Measurements from ENCODE around the gene NEDD4.
A peak's percentile ranks its signal among the peaks of the same experiment; 100 is the strongest.

Gene NEDD4

GRCh38 chr15:55891196-55891595 is 102.2 kb downstream of the NEDD4 start:
- H3K9me3 ChIP-seq (ENCODE audit: insufficient read depth, low read depth, low read length), result no peaks in the 10 kb centered on the region
- no peak overlapping the region for H3K18ac ChIP-seq (ENCODE audit: low read length)
- no peak overlapping the region for H4K91ac ChIP-seq (ENCODE audit: low read depth, low read length)
- H3K23ac ChIP-seq (ENCODE audit: low read length), result no peak overlapping the region
- no CpG with 5 or more reads among the region's 1 CpG for WGBS (ENCODE audit: extremely low coverage, insufficient coverage, insufficient read length)
- H3K4ac ChIP-seq (ENCODE audit: low read depth, low read length), result no peak overlapping the region
- no peak overlapping the region for H3K14ac ChIP-seq (ENCODE audit: low read length)
- no peak overlapping the region for H2BK12ac ChIP-seq (ENCODE audit: low read length)
- H4K12ac ChIP-seq (ENCODE audit: low read depth, low read length), result no peak overlapping the region
- no peaks in the 10 kb centered on the region for H3K4me1 ChIP-seq (ENCODE audit: control insufficient read depth in 1 of 2, insufficient read depth in 2 of 2, low read length in 2 of 2)
- H2BK120ac ChIP-seq (ENCODE audit: insufficient read depth, low read length, poor library complexity), result no peak overlapping the region
- peaks cover 0 to 1% of the 10 kb centered on the region in 2 experiments for H3K36me3 ChIP-seq (ENCODE audit: control insufficient read depth in 1 of 2, insufficient read depth in 2 of 2, low read length in 2 of 2)
- no peak overlapping the region for H3K4me2 ChIP-seq (ENCODE audit: low read length)
- no peak overlapping the region for H3K27ac ChIP-seq (ENCODE audit: low read depth, low read length)
- no peaks in the 10 kb centered on the region for H3K27me3 ChIP-seq (ENCODE audit: insufficient read depth, low read length)
- H2AK5ac ChIP-seq (ENCODE audit: low read length), result no peak overlapping the region
- no peak overlapping the region for H3K9ac ChIP-seq (ENCODE audit: low read length)
- no peaks in the 10 kb centered on the region for H3K79me1 ChIP-seq (ENCODE audit: low read length)
- no peak overlapping the region for H2BK5ac ChIP-seq (ENCODE audit: low read depth, low read length, poor library complexity)
- no peaks in the 10 kb centered on the region for H3K79me2 ChIP-seq (ENCODE audit: control insufficient read depth, insufficient read depth, low read length, poor library complexity)
- H4K8ac ChIP-seq (ENCODE audit: low read depth, low read length), result no peak overlapping the region
- H3K4me3 ChIP-seq (ENCODE audit: low read depth, low read length), result no peak overlapping the region
- no peak for DNase-seq
- no peak overlapping the region for H2AFZ ChIP-seq (ENCODE audit: insufficient read depth, low read length, poor library complexity)

- Histone ChIP-seq H2AFZ (ENCODE audit: insufficient read depth, low read length, poor library complexity) (no peak overlapping the region), H3K9ac (ENCODE audit: low read length) (no peak overlapping the region), H3K79me2 (ENCODE audit: control insufficient read depth, insufficient read depth, low read length, poor library complexity) (no peaks in the 10 kb centered on the region), H3K18ac (ENCODE audit: low read length) (no peak overlapping the region), H3K23ac (ENCODE audit: low read length) (no peak overlapping the region), H3K4me2 (ENCODE audit: low read length) (no peak overlapping the region), H3K9me3 (ENCODE audit: insufficient read depth, low read depth, low read length) (no peaks in the 10 kb centered on the region), H4K12ac (ENCODE audit: low read depth, low read length) (no peak overlapping the region), H3K14ac (ENCODE audit: low read length) (no peak overlapping the region), H2BK5ac (ENCODE audit: low read depth, low read length, poor library complexity) (no peak overlapping the region), H4K91ac (ENCODE audit: low read depth, low read length) (no peak overlapping the region), H2BK120ac (ENCODE audit: insufficient read depth, low read length, poor library complexity) (no peak overlapping the region), H3K4ac (ENCODE audit: low read depth, low read length) (no peak overlapping the region), H3K27ac (ENCODE audit: low read depth, low read length) (no peak overlapping the region), H3K4me1 (ENCODE audit: control insufficient read depth in 1 of 2, insufficient read depth in 2 of 2, low read length in 2 of 2) (peaks cover 4 to 5% of the 10 kb centered on the region in 2 experiments), H2AK5ac (ENCODE audit: low read length) (no peak overlapping the region), H3K79me1 (ENCODE audit: low read length) (no peaks in the 10 kb centered on the region), H3K4me3 (ENCODE audit: low read depth, low read length) (no peak overlapping the region), H4K8ac (ENCODE audit: low read depth, low read length) (no peak overlapping the region), H3K27me3 (ENCODE audit: insufficient read depth, low read length) (no peaks in the 10 kb centered on the region), H2BK12ac (ENCODE audit: low read length) (no peak overlapping the region), H3K36me3 (ENCODE audit: control insufficient read depth in 1 of 2, insufficient read depth in 2 of 2, low read length in 2 of 2) (peaks cover 0 to 1% of the 10 kb centered on the region in 2 experiments)
- no peak for DNase-seq
Observed at GRCh38 chr15:55884223-55884622, 109.2 kb downstream of the NEDD4 start.

GRCh38 chr15:55879181-55879580 is 114.2 kb downstream of the NEDD4 start:
- no peak overlapping the region for H3K4ac ChIP-seq (ENCODE audit: low read depth, low read length)
- no peak overlapping the region for H2AK5ac ChIP-seq (ENCODE audit: low read length)
- H3K14ac ChIP-seq (ENCODE audit: low read length), result no peak overlapping the region
- H3K23ac ChIP-seq (ENCODE audit: low read length), result no peak overlapping the region
- H4K91ac ChIP-seq (ENCODE audit: low read depth, low read length), result no peak overlapping the region
- H2AFZ ChIP-seq (ENCODE audit: insufficient read depth, low read length, poor library complexity), result no peak overlapping the region
- peaks cover 4 to 5% of the 10 kb centered on the region in 2 experiments for H3K4me1 ChIP-seq (ENCODE audit: control insufficient read depth in 1 of 2, insufficient read depth in 2 of 2, low read length in 2 of 2)
- no peaks in the 10 kb centered on the region for H3K27me3 ChIP-seq (ENCODE audit: insufficient read depth, low read length)
- H3K27ac ChIP-seq (ENCODE audit: low read depth, low read length), result no peak overlapping the region
- no peak overlapping the region for H3K18ac ChIP-seq (ENCODE audit: low read length)
- H4K12ac ChIP-seq (ENCODE audit: low read depth, low read length), result no peak overlapping the region
- no peaks in the 10 kb centered on the region for H3K79me1 ChIP-seq (ENCODE audit: low read length)
- H3K4me2 ChIP-seq (ENCODE audit: low read length), result no peak overlapping the region
- no peak overlapping the region for H2BK5ac ChIP-seq (ENCODE audit: low read depth, low read length, poor library complexity)
- no peak for DNase-seq
- H3K36me3 ChIP-seq (ENCODE audit: control insufficient read depth in 1 of 2, insufficient read depth in 2 of 2, low read length in 2 of 2), result no peaks in the 10 kb centered on the region
- no peaks in the 10 kb centered on the region for H3K79me2 ChIP-seq (ENCODE audit: control insufficient read depth, insufficient read depth, low read length, poor library complexity)
- no peak overlapping the region for H4K8ac ChIP-seq (ENCODE audit: low read depth, low read length)
- no peak overlapping the region for H2BK120ac ChIP-seq (ENCODE audit: insufficient read depth, low read length, poor library complexity)
- no peak overlapping the region for H3K9ac ChIP-seq (ENCODE audit: low read length)
- H2BK12ac ChIP-seq (ENCODE audit: low read length), result no peak overlapping the region
- no peaks in the 10 kb centered on the region for H3K9me3 ChIP-seq (ENCODE audit: insufficient read depth, low read depth, low read length)
- no peak overlapping the region for H3K4me3 ChIP-seq (ENCODE audit: low read depth, low read length)

GRCh38 chr15:55873024-55873720 is 120.2 kb downstream of the NEDD4 start:
- H3K14ac ChIP-seq (ENCODE audit: low read length), result no peak overlapping the region

More at GRCh38 chr15:55873024-55873720, 120.2 kb downstream of the NEDD4 start:
- Histone ChIP-seq H2AFZ (ENCODE audit: insufficient read depth, low read length, poor library complexity) (no peak overlapping the region), H3K18ac (ENCODE audit: low read length) (no peak overlapping the region), H2AK5ac (ENCODE audit: low read length) (no peak overlapping the region), H3K9me3 (ENCODE audit: insufficient read depth, low read depth, low read length) (no peaks in the 10 kb centered on the region), H3K23ac (ENCODE audit: low read length) (no peak overlapping the region), H3K79me1 (ENCODE audit: low read length) (no peaks in the 10 kb centered on the region), H3K27ac (ENCODE audit: low read depth, low read length) (no peak overlapping the region), H2BK12ac (ENCODE audit: low read length) (no peak overlapping the region), H3K36me3 (ENCODE audit: control insufficient read depth in 1 of 2, insufficient read depth in 2 of 2, low read length in 2 of 2) (no peaks in the 10 kb centered on the region), H3K4ac (ENCODE audit: low read depth, low read length) (no peak overlapping the region), H3K4me2 (ENCODE audit: low read length) (no peak overlapping the region), H3K27me3 (ENCODE audit: insufficient read depth, low read length) (no peaks in the 10 kb centered on the region), H3K79me2 (ENCODE audit: control insufficient read depth, insufficient read depth, low read length, poor library complexity) (no peaks in the 10 kb centered on the region), H2BK120ac (ENCODE audit: insufficient read depth, low read length, poor library complexity) (no peak overlapping the region), H4K12ac (ENCODE audit: low read depth, low read length) (no peak overlapping the region), H3K4me1 (ENCODE audit: control insufficient read depth in 1 of 2, insufficient read depth in 2 of 2, low read length in 2 of 2) (peaks cover 0 to 4% of the 10 kb centered on the region in 2 experiments), H3K4me3 (ENCODE audit: low read depth, low read length) (no peak overlapping the region), H4K8ac (ENCODE audit: low read depth, low read length) (no peak overlapping the region), H2BK5ac (ENCODE audit: low read depth, low read length, poor library complexity) (no peak overlapping the region), H4K91ac (ENCODE audit: low read depth, low read length) (no peak overlapping the region), H3K9ac (ENCODE audit: low read length) (no peak overlapping the region)
- no CpG with 5 or more reads among the region's 4 CpGs for WGBS (ENCODE audit: extremely low coverage, insufficient coverage, insufficient read length)
- DNase-seq, result peak in 1 of 2 donors; percentile 44
